ENCODE data around the gene GPD2.
A peak's percentile ranks its signal among the peaks of the same experiment; 100 is the strongest.

Gene GPD2

GRCh38 chr2:156437272-156437930 lies 1.2 kb downstream of the GPD2 start:
- H3K4me2 ChIP-seq = peak overlapping the region; percentile 99
- peak overlapping the region; percentile 97 for H2AFZ ChIP-seq (ENCODE audit: low read depth)
- peak overlapping the region; percentile 16; the same call in 1 of the 2 replicates for H3K27ac ChIP-seq
- H3K9ac ChIP-seq = peak overlapping the region; percentile 78; the same call in 1 of the 2 replicates
- H4K20me1 ChIP-seq (ENCODE audit: insufficient read depth) = no peaks in the 10 kb centered on the region
- no peaks in the 10 kb centered on the region for H3K36me3 ChIP-seq (ENCODE audit: insufficient read depth)
- peak overlapping the region; percentile 90 for H3K4me3 ChIP-seq (IDR thresholded peaks at IDR 0.05; ENCODE audit: insufficient read depth, low read depth, low read length)
- H3K4me1 ChIP-seq (ENCODE audit: low read depth, poor library complexity, severe bottlenecking) = peaks cover 29% of the 10 kb centered on the region
- H3K79me2 ChIP-seq (ENCODE audit: insufficient read depth, low read depth) = peaks cover 18% of the 10 kb centered on the region; the same call in 1 of the 2 replicates
- H3K27me3 ChIP-seq (ENCODE audit: insufficient read depth, low read depth) = no peaks in the 10 kb centered on the region
- no peak for TF ChIP-seq CTCF (conservative IDR thresholded peaks at IDR 0.05; ENCODE audit: low read depth, low read length)

- no peak overlapping the region for H3K9ac ChIP-seq
- no peak overlapping the region for H3K27ac ChIP-seq
- peaks cover 18% of the 10 kb centered on the region; the same call in 1 of the 2 replicates for H3K79me2 ChIP-seq (ENCODE audit: insufficient read depth, low read depth)
- no peaks in the 10 kb centered on the region for H4K20me1 ChIP-seq (ENCODE audit: insufficient read depth)
- peak overlapping the region; percentile 99 for H3K4me2 ChIP-seq
- H3K27me3 ChIP-seq (ENCODE audit: insufficient read depth, low read depth) = no peaks in the 10 kb centered on the region
- H3K36me3 ChIP-seq (ENCODE audit: insufficient read depth) = no peaks in the 10 kb centered on the region
- TF ChIP-seq CTCF (conservative IDR thresholded peaks at IDR 0.05; ENCODE audit: low read depth, low read length) = no peak
- no peak overlapping the region for H2AFZ ChIP-seq (ENCODE audit: low read depth)
- H3K4me3 ChIP-seq (IDR thresholded peaks at IDR 0.05; ENCODE audit: insufficient read depth, low read depth, low read length) = peak overlapping the region; percentile 6
- H3K4me1 ChIP-seq (ENCODE audit: low read depth, poor library complexity, severe bottlenecking) = peaks cover 29% of the 10 kb centered on the region
These were observed 1.8 kb downstream of the GPD2 start for GRCh38 chr2:156437931-156438410.

GRCh38 chr2:156443089-156443488 lies 6.9 kb downstream of the GPD2 start:
- peaks cover 15% of the 10 kb centered on the region; the same call in 1 of the 2 replicates for H3K79me2 ChIP-seq (ENCODE audit: insufficient read depth, low read depth)

More at GRCh38 chr2:156443089-156443488, 6.9 kb downstream of the GPD2 start:
- H4K20me1 ChIP-seq (ENCODE audit: insufficient read depth) = no peaks in the 10 kb centered on the region
- no peak overlapping the region for H3K4me3 ChIP-seq (IDR thresholded peaks at IDR 0.05; ENCODE audit: insufficient read depth, low read depth, low read length)
- peaks cover 44% of the 10 kb centered on the region for H3K4me1 ChIP-seq (ENCODE audit: low read depth, poor library complexity, severe bottlenecking)
- no peaks in the 10 kb centered on the region for H3K36me3 ChIP-seq (ENCODE audit: insufficient read depth)
- TF ChIP-seq CTCF (conservative IDR thresholded peaks at IDR 0.05; ENCODE audit: low read depth, low read length) = no peak
- H3K4me2 ChIP-seq = no peak overlapping the region
- no peaks in the 10 kb centered on the region for H3K27me3 ChIP-seq (ENCODE audit: insufficient read depth, low read depth)
- H3K27ac ChIP-seq = no peak overlapping the region
- H2AFZ ChIP-seq (ENCODE audit: low read depth) = no peak overlapping the region
- H3K9ac ChIP-seq = no peak overlapping the region

Data from KMS-11 (cell line).